WI38 (cell line): ENCODE results near the gene MAPK1.
"Not testable (repeated sequence)": the region's sequence is repeated elsewhere in the genome, so short reads cannot be mapped to it uniquely, and the experiment has no call there.

Experiments
- H3K4me3 ChIP-seq: 2 replicates; pipeline ENCODE4 v1.5.1; 2011; ENCODE audit warnings: low read depth, mild to moderate bottlenecking, control low read depth, low read length
- TF ChIP-seq, protein P1 (sequence below): IDR thresholded peaks from 2 replicates; pipeline ENCODE4 v1.5.1; 2012; ENCODE audit warnings: low read depth, mild to moderate bottlenecking, control low read depth, low read length

Gene MAPK1

DNA sequence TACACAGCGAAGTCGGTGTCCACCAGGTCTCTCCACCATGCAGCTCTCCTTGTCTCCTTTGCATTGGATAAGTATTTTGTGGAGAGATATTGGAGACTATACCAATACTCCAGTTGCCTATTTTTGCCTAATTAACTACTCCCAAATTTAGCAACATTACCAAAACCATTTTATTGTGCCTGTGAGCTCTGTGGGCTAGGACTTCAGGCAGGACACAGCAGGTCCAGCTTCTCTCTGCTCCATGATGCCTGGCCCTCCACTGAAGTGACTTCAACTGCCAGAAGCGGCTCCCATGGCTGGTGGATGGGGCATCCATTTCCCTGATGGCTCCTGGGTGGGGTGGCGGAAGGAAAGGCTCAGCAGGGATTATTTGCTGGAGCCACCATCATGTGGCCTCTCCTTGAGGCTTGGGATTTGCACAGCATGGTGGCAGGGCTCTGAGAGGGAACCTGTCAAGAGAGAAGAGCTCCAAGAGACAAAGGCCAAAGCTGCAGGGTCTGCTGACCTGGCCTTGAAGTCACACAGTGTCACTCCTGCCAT, 36.9 kb upstream of the MAPK1 start:
- TF ChIP-seq, protein P1, sequence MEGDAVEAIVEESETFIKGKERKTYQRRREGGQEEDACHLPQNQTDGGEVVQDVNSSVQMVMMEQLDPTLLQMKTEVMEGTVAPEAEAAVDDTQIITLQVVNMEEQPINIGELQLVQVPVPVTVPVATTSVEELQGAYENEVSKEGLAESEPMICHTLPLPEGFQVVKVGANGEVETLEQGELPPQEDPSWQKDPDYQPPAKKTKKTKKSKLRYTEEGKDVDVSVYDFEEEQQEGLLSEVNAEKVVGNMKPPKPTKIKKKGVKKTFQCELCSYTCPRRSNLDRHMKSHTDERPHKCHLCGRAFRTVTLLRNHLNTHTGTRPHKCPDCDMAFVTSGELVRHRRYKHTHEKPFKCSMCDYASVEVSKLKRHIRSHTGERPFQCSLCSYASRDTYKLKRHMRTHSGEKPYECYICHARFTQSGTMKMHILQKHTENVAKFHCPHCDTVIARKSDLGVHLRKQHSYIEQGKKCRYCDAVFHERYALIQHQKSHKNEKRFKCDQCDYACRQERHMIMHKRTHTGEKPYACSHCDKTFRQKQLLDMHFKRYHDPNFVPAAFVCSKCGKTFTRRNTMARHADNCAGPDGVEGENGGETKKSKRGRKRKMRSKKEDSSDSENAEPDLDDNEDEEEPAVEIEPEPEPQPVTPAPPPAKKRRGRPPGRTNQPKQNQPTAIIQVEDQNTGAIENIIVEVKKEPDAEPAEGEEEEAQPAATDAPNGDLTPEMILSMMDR = no peak
- no peak overlapping the region for H3K4me3 ChIP-seq

DNA sequence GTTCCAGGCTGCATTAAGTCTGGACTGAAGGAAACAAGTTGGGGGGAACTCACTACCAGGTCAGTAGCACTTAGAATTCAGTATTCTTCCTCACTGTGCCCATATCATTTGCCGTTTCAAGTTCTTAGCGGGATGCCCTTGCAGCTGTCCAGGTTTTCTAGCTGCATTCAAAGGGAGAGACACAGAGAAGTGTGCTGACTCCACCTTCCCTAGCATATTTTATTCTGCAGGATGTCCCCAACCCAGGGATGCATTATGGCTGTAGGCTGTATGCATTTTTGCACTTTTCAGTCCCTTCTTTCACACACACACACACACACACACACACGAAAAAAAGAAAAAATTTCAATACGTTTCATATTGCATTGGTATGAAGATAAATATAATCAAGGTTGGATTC, 35.8 kb upstream of the MAPK1 start:
- no peak overlapping the region for H3K4me3 ChIP-seq
- TF ChIP-seq, protein P1 = no peak

DNA sequence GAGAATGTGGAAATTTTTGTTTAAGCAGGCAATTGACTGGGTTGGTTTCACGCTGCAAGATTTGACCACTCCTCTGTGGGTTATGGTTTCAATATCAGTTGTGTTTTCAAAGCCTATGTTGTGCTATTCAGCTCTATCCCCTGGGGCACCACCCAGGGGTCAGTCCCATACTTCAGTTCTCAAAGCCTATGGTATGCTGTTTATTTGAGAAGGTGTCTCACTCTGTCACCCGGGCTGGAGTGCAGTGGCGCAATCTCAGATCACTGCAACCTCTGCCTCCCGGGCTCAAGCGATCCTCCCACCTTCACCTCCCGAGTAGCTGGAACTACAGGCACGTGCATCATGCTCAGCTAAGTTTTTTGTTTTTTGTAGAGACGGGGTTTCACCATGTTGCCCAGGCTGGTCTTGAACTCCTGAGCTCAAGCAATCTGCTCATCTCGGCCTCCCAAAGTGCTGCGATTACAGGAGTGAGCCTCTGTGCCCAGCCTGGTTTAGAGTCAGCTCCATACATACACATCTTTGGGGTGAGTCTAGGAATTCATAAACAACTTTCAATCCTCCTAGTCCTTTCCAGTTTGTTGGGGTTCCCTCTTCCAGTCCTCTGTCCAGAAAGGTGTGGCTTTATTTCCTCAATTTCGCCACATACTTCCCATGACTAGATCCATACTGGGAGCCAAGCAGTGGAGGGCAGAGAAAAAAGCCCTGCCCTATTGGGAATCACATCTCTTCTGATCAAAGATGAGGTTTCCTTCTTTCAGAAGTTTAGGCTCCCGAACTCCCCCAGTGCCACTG, 35.0 kb upstream of the MAPK1 start:
- TF ChIP-seq, protein P1 = no peak
- H3K4me3 ChIP-seq = no peak overlapping the region

DNA sequence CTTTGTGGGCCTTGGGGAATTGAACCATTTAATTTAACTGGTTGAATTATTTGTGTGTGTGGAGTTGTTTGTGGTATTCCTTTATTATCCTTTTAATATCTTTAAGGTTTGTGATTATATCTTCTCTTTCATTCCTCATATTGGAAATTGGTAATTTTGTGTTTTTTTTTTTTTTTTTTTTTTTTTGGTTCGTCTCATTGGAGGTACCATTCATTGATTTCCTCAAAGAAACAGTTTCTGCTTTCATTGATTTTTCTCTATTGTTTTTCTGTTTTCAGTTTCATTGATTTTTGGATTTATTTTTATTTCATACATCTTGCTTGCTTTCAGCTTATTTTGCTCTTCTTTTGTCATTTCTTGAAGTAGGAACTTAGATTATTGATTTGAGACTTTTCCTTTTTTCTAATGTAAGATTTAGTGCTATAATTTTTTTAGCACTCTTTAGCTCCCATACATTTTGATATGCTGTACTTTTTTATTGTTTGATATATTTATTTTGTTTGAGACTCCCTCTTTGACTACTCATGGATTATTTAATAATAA, 31.0 kb upstream of the MAPK1 start:
- no peak overlapping the region for H3K4me3 ChIP-seq
- TF ChIP-seq, protein P1 = no peak

DNA sequence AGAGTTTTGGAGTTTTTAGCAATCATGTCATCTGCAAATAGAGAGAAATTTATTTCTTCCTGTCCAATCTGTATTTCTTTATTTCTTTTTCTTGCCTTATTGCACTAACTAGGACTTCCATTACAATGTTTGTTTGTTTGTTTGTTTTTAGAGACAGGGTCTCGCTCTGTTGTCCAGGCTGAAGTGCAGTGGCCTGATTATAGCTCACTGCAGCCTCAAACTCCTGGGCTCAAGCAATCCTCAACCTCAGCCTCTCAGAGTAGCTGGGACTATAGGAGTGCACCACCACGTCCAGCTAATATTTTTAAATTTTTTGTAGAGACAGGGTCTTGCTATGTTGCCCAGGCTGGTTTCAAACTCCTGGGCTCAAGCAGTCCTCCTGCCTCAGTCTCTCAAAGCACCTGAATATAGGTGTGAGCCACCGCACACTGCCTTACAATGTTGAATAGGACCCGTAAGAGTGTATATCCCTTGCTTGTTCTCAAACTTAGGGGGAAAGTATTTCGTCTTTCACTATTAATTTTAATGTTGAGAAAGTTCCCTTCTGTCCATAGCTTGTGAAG, 29.6 kb upstream of the MAPK1 start:
- H3K4me3 ChIP-seq = no peak overlapping the region
- TF ChIP-seq, protein P1 = no peak

DNA sequence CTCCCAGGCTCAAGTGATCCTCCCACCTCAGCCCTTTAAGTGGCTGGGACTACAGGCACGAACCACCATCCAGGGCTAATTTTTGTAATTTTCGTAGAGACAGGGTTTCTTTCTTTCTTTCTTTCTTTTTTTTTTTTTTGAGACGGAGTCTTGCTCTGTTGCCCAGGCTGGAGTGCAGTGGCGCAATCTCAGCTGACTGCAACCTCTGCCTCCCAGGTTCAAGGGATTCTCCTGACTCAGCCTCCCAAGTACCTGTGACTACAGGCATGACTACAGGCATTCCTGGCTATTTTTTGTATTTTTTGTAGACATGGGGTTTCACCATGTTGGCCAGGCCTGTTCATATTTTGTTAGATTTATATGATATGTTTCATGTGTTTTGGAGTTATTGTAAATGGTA, 28.8 kb upstream of the MAPK1 start:
- H3K4me3 ChIP-seq = not testable (repeated sequence)

DNA sequence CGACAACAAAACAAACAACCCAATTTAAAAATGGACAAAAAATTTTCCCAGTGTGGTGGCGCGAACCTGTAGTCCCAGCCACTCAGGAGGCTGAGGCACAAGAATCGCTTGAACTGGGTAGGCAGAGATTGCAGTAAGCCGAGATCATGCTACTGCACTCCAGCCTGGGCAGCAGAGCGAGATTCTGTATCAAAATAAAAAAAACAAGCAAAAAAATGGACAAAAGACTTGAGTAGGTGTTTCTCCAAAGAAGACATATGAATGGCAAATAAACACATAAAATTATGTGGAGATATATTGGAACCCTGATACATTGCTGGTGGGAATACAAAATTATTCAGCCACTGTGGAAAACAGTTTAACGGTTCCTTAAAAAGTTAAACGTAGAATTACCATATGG, 27.4 kb upstream of the MAPK1 start:
- no peak overlapping the region for H3K4me3 ChIP-seq

More for the DNA sequence above, 27.4 kb upstream of the MAPK1 start:
- TF ChIP-seq, protein P1 = no peak
